Skeletal muscle cell (primary cell): ENCODE results near the gene JAK1.
"Not testable (repeated sequence)": the region's sequence is repeated elsewhere in the genome, so short reads cannot be mapped to it uniquely, and the experiment has no call there.

Experiments used
- DNase-seq: peaks from one replicate; pipeline ENCODE4 v3.0.0-alpha.2; 2010; ENCODE audit warnings: low read depth
- H3K4me3 ChIP-seq: 2 replicates; pipeline ENCODE4 v1.5.1; 2011; ENCODE audit warnings: low read depth, mild to moderate bottlenecking, control low read depth, low read length, moderate library complexity

Gene JAK1

DNA sequence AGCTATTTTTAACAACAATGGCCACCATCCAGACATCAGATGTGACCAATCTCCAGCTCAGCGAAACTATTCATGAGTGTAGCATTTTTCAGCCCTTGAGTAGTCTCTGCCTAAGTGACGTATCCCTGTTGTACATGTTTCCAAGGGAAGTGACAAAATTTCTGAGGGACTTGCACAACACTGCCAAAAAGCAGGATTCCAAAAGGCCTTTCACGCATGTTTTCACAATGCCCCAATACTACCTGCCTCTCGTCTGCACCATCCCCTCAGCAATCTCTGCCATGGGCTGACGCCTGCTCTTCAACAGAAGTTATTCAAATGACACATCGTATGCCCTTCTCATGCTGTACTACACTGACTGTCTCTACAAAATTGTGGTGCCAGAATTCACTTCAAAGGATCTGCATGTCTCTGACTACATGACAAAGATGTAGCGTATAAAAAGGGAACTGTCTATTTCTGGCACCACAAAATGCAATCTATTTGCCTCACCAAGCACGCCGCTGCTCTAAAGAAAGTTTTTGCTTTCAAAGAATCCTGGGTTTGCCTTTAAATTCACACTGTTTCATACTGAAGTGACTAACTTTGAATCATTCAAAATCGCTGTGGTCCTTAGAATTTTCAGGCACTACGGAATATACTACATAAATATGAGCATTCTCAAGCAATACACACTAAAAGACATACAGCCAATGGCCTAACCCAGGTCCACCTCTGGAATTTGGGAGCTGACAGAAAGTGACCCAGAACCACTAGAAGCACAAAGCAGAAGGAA lies 32.9 kb downstream of the JAK1 start:
- peak overlapping the region; percentile 7 for H3K4me3 ChIP-seq
- DNase-seq = peak; percentile 89

DNA sequence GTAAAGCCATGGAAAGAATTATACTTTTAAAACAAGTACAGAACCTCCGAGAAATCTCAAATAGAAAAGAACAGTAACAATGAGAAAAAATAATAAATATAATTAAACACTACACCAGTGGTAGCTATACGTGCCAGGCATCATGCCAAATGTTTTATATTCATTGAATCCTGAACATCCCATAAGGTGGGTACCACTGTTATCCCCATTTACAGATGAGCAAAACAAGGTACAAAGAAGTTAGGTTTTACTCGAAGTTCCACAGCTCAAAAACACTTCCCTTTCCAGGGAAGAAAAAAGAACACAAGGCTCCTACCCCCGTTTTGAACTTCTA lies 33.4 kb downstream of the JAK1 start:
- H3K4me3 ChIP-seq = no peak overlapping the region

GRCh38 chr1:64930640-64931039 lies 35.7 kb downstream of the JAK1 start:
- DNase-seq, H3K4me3 ChIP-seq: not testable (repeated sequence)

More for the DNA sequence above, 33.4 kb downstream of the JAK1 start:
- no peak for DNase-seq

- no peak overlapping the region for H3K4me3 ChIP-seq
- DNase-seq = no peak
These were observed 37.1 kb downstream of the JAK1 start for GRCh38 chr1:64929221-64929620.

- no peak overlapping the region for H3K4me3 ChIP-seq
- DNase-seq = no peak
These were observed 38.0 kb downstream of the JAK1 start for GRCh38 chr1:64928325-64928724.

GRCh38 chr1:64925594-64925993 lies 40.8 kb downstream of the JAK1 start:
- DNase-seq = no peak
- no peak overlapping the region for H3K4me3 ChIP-seq

- H3K4me3 ChIP-seq = no peak overlapping the region
- DNase-seq = no peak
These were observed 43.0 kb downstream of the JAK1 start for GRCh38 chr1:64923294-64923718.

- H3K4me3 ChIP-seq = no peak overlapping the region
- DNase-seq = no peak
These were observed 44.0 kb downstream of the JAK1 start for GRCh38 chr1:64922336-64922735.

DNA sequence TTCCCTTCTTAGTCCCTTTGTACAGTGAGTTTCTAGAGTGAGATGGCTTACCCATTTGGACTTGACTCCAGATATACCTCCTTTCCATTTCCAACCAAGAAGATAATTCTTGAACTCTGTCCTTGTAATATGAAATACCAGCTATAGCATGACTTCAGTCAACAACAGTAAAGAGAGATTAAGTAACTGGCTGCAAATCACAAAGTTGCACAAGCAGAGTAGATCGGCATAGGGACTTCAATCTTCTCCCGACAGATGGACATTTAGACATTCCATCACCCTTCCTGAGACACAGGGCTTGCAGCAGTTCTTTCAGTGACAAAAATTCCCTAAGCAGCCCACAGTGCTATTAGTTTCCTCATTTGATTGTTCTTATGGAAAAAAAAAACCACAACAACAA lies 44.6 kb downstream of the JAK1 start:
- no peak overlapping the region for H3K4me3 ChIP-seq
- no peak for DNase-seq

DNA sequence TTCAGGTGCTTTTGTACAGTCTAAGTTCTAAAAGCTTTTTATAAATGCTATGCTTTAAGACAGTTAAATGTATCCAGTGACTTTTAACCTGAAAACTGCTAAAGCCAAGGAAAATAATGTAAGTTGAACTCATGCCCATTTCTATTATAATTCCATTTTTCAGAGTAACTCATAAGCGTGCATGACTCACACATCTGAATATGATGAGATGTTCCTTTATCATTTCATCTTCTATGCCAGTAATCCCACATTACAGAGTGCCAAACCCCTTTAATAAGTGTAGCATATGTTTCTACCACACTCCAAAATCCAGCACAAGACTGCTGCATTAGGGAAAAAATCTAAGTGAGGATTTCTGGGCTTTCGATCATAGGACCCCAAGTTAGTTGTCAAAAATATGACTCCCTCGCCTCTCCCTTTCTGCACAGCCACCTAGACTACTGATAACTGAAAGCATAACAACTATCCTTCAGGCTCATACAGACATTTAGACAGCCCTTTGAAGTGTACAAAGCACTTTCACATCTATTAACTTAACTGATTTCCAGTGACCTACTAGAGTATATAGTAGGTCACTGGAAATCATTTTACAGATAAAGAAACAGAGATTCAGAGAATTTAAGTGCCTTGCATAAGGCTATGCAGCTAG lies 45.3 kb downstream of the JAK1 start:
- no peak overlapping the region for H3K4me3 ChIP-seq
- no peak for DNase-seq

- DNase-seq, H3K4me3 ChIP-seq: not testable (repeated sequence)
These were observed 47.2 kb downstream of the JAK1 start for GRCh38 chr1:64919120-64919519.

DNA sequence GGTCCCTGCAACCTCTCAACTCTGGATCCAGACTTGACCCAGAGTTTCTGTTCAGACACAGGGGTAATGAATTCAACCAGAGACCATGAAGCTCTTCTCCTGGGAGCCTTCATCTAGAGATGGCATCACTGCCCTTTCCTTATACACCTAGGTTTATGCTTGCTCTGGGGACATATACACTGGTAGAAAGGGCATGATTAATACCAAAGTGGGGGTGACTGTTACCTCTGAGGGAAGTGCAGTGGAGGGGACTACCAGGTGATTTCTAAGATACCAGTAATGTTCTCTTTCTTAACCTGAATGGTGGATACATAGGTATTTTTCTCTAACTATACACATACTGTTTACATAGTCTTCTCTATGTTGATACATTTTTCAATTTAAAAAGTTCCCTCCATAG lies 48.4 kb downstream of the JAK1 start:
- no peak overlapping the region for H3K4me3 ChIP-seq

GRCh38 chr1:64917328-64917861 lies 49.0 kb downstream of the JAK1 start:
- no peak overlapping the region for H3K4me3 ChIP-seq
- peak; percentile 98 for DNase-seq

More for the DNA sequence above, 48.4 kb downstream of the JAK1 start:
- DNase-seq = no peak

- no peak overlapping the region for H3K4me3 ChIP-seq
- DNase-seq = peak; percentile 51
These were observed 50.7 kb downstream of the JAK1 start for GRCh38 chr1:64915381-64916274.

GRCh38 chr1:64913361-64914015 lies 52.9 kb downstream of the JAK1 start:
- no peak for DNase-seq
- H3K4me3 ChIP-seq = no peak overlapping the region

- no peak for DNase-seq
- H3K4me3 ChIP-seq = no peak overlapping the region
These were observed 54.2 kb downstream of the JAK1 start for GRCh38 chr1:64912191-64912590.

- no peak for DNase-seq
- no peak overlapping the region for H3K4me3 ChIP-seq
These were observed 55.0 kb downstream of the JAK1 start for GRCh38 chr1:64911326-64911725.

GRCh38 chr1:64909031-64909430 lies 57.3 kb downstream of the JAK1 start:
- no peak overlapping the region for H3K4me3 ChIP-seq
- no peak for DNase-seq

GRCh38 chr1:64908575-64908974 lies 57.8 kb downstream of the JAK1 start:
- H3K4me3 ChIP-seq = no peak overlapping the region

More at GRCh38 chr1:64908575-64908974, 57.8 kb downstream of the JAK1 start:
- DNase-seq = no peak
